ENCODE measurements around the gene ARHGAP15. TPM values are rescaled to one million over a fixed set of nuclear protein-coding genes. Genes with fewer than 3 reads are reported as not detected.

Gene ARHGAP15
- total and polyA plus RNA-seq, 4 donors = 3.8 to 17.9 (median 13.2) TPM

DNA sequence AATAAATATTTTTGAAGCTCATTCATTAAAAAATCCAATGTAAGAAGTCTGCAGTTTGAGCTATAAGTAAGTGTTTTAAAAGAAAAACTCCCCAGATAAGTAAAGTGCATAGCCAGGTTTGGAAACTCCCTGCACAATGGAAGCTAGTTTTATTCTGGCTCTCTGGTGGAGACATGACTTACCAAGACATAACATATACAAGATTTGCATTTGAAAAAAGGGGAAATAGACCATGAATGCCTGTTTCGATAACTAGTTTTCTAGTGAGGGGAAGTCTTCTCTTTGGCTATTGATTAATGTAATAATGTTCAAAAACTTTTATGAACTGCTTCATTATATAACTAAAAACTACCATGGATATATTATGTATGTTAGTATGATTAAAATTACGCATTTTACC is 435.2 kb downstream of the ARHGAP15 start:
- Histone ChIP-seq H3K9me3 (ENCODE audit: control insufficient read depth in 4 of 4, low read length in 3 of 4) (no peaks in the 10 kb centered on the region), H3K27ac (ENCODE audit: low read depth in 1 of 2, low read length in 2 of 2) (no peak overlapping the region), H3K4me1 (ENCODE audit: control insufficient read depth in 4 of 4, insufficient read depth in 4 of 4, low read length in 3 of 4) (no peaks in the 10 kb centered on the region), H3K4me3 (ENCODE audit: low read depth in 1 of 3, low read length in 3 of 3) (no peak overlapping the region), H3K9ac (ENCODE audit: low read depth in 1 of 2, low read length in 2 of 2) (no peak overlapping the region), H3K36me3 (ENCODE audit: control insufficient read depth in 4 of 4, insufficient read depth in 3 of 4, low read depth in 1 of 4, low read length in 3 of 4) (no peaks in the 10 kb centered on the region), H3K27me3 (ENCODE audit: control insufficient read depth in 4 of 4, insufficient read depth in 4 of 4, low read length in 3 of 4) (peaks cover 0 to 3% (median 0%) of the 10 kb centered on the region in 4 donors)
- no peak for DNase-seq (ENCODE audit: low spot score)
- WGBS = 91% methylated on average over 2 of the region's 2 CpGs
- TF ChIP-seq, protein P1, sequence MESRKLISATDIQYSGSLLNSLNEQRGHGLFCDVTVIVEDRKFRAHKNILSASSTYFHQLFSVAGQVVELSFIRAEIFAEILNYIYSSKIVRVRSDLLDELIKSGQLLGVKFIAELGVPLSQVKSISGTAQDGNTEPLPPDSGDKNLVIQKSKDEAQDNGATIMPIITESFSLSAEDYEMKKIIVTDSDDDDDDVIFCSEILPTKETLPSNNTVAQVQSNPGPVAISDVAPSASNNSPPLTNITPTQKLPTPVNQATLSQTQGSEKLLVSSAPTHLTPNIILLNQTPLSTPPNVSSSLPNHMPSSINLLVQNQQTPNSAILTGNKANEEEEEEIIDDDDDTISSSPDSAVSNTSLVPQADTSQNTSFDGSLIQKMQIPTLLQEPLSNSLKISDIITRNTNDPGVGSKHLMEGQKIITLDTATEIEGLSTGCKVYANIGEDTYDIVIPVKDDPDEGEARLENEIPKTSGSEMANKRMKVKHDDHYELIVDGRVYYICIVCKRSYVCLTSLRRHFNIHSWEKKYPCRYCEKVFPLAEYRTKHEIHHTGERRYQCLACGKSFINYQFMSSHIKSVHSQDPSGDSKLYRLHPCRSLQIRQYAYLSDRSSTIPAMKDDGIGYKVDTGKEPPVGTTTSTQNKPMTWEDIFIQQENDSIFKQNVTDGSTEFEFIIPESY (IDR thresholded peaks at IDR 0.05) = no peak
- TF ChIP-seq, protein P2, sequence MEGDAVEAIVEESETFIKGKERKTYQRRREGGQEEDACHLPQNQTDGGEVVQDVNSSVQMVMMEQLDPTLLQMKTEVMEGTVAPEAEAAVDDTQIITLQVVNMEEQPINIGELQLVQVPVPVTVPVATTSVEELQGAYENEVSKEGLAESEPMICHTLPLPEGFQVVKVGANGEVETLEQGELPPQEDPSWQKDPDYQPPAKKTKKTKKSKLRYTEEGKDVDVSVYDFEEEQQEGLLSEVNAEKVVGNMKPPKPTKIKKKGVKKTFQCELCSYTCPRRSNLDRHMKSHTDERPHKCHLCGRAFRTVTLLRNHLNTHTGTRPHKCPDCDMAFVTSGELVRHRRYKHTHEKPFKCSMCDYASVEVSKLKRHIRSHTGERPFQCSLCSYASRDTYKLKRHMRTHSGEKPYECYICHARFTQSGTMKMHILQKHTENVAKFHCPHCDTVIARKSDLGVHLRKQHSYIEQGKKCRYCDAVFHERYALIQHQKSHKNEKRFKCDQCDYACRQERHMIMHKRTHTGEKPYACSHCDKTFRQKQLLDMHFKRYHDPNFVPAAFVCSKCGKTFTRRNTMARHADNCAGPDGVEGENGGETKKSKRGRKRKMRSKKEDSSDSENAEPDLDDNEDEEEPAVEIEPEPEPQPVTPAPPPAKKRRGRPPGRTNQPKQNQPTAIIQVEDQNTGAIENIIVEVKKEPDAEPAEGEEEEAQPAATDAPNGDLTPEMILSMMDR (IDR thresholded peaks at IDR 0.05; ENCODE audit: low read depth, low read length, missing input control) = no peak
- no peak for TF ChIP-seq SP1 (IDR thresholded peaks at IDR 0.05)
- no peak for TF ChIP-seq GABPA (IDR thresholded peaks at IDR 0.05 in 1 of 2, conservative IDR thresholded peaks at IDR 0.05 in 1 of 2)
- no peak for TF ChIP-seq RAD21 (IDR thresholded peaks at IDR 0.05)
- TF ChIP-seq HNF4A (conservative IDR thresholded peaks at IDR 0.05) = no peak
- TF ChIP-seq, protein P3, sequence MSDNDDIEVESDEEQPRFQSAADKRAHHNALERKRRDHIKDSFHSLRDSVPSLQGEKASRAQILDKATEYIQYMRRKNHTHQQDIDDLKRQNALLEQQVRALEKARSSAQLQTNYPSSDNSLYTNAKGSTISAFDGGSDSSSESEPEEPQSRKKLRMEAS (IDR thresholded peaks at IDR 0.05) = no peak
- no peak for TF ChIP-seq NR2F2 (IDR thresholded peaks at IDR 0.05)
- TF ChIP-seq RXRA (IDR thresholded peaks at IDR 0.05) = no peak

DNA sequence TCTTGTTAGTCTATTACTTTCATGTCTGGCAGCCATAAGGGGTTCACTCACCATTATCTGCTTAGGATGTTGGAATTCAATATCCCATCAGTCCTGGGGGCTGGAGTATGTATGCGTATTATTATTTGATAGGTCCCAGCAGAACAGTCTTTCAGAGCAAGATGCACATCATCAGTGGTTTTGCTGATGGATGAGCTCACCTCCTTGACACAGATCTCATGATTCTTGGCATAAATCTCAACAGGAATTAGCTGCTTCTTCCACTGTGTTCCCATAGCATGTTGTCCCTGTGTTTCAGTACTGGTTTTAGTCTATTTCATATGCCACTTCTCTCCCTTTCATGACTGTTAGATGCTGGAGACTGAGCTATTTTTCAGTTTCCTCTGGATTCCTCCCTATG is 442.5 kb downstream of the ARHGAP15 start:
- no peak for TF ChIP-seq YY1 (IDR thresholded peaks at IDR 0.05)
- TF ChIP-seq HNF4G (IDR thresholded peaks at IDR 0.05) = no peak
- TF ChIP-seq, protein P3 (IDR thresholded peaks at IDR 0.05) = no peak
- TF ChIP-seq TAF1 (conservative IDR thresholded peaks at IDR 0.05) = no peak
- no peak for TF ChIP-seq JUND (IDR thresholded peaks at IDR 0.05)
- no peak for TF ChIP-seq FOXA2 (IDR thresholded peaks at IDR 0.05)
- 91% methylated on average over 1 of the region's 1 CpG for WGBS
- Histone ChIP-seq H3K4me3 (ENCODE audit: low read depth in 1 of 3, low read length in 3 of 3) (no peak overlapping the region), H3K27me3 (ENCODE audit: control insufficient read depth in 4 of 4, insufficient read depth in 4 of 4, low read length in 3 of 4) (peaks cover 0 to 3% (median 0%) of the 10 kb centered on the region in 4 donors), H3K9me3 (ENCODE audit: control insufficient read depth in 4 of 4, low read length in 3 of 4) (no peaks in the 10 kb centered on the region), H3K36me3 (ENCODE audit: control insufficient read depth in 4 of 4, insufficient read depth in 3 of 4, low read depth in 1 of 4, low read length in 3 of 4) (no peaks in the 10 kb centered on the region), H3K4me1 (ENCODE audit: control insufficient read depth in 4 of 4, insufficient read depth in 4 of 4, low read length in 3 of 4) (no peaks in the 10 kb centered on the region), H3K27ac (ENCODE audit: low read depth in 1 of 2, low read length in 2 of 2) (no peak overlapping the region), H3K9ac (ENCODE audit: low read depth in 1 of 2, low read length in 2 of 2) (no peak overlapping the region)
- no peak for DNase-seq (ENCODE audit: low spot score)

DNA sequence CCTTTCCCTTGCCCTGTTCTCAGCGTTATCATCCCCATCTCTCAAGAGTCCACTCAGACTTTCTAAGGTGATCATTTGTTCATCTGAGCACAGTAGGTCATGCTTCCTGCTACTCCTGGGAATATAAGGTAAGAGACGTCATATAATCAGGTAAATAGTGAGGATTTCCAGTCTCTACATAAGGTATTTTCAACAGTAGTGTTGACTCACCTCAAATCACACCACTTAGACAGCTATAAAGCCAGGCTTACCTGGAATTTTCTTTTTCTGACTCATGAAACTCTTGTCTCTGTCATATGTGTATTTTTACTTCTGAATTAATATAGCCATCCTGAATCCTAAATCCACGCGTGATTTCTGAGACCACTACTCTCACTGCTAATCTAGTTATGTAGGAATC is 443.2 kb downstream of the ARHGAP15 start:
- Histone ChIP-seq H3K9ac (ENCODE audit: low read depth in 1 of 2, low read length in 2 of 2) (no peak overlapping the region), H3K27ac (ENCODE audit: low read depth in 1 of 2, low read length in 2 of 2) (no peak overlapping the region), H3K4me3 (ENCODE audit: low read depth in 1 of 3, low read length in 3 of 3) (no peak overlapping the region), H3K36me3 (ENCODE audit: control insufficient read depth in 4 of 4, insufficient read depth in 3 of 4, low read depth in 1 of 4, low read length in 3 of 4) (no peaks in the 10 kb centered on the region), H3K4me1 (ENCODE audit: control insufficient read depth in 4 of 4, insufficient read depth in 4 of 4, low read length in 3 of 4) (no peaks in the 10 kb centered on the region), H3K27me3 (ENCODE audit: control insufficient read depth in 4 of 4, insufficient read depth in 4 of 4, low read length in 3 of 4) (peaks cover 0 to under 1% (median 0%) of the 10 kb centered on the region in 4 donors), H3K9me3 (ENCODE audit: control insufficient read depth in 4 of 4, low read length in 3 of 4) (no peaks in the 10 kb centered on the region)
- no peak for TF ChIP-seq NR2F2 (IDR thresholded peaks at IDR 0.05)
- no peak for TF ChIP-seq GABPA (IDR thresholded peaks at IDR 0.05 in 1 of 2, conservative IDR thresholded peaks at IDR 0.05 in 1 of 2)
- WGBS = 83% methylated on average over 4 of the region's 4 CpGs
- DNase-seq (ENCODE audit: low spot score) = no peak

All from liver (tissue), 9 donors.